ENCODE data around the gene LZIC.

DNA sequence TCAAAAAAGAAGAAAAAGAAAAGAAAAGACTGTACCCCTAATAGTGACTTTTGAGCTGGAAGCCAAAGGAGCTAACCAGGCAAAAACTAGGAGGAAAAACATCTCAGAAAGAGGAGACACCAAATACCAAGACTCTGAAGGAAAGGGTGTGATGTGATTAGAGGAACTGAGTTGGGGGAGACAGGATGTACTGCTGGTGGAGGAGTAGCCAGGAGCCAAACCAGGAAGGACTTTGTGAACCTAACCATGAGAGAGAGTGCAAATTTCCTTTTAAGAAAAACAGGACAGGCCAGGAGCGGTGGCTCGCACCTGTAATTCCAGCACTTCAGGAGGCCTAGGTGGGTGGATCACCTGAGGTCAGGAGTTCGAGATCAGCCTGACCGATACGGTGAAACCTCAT is 49.7 kb upstream of the LZIC start:
- TF ChIP-seq CTCF (conservative IDR thresholded peaks at IDR 0.05 in 1 of 2, IDR thresholded peaks at IDR 0.05 in 1 of 2; ENCODE audit: low read depth in 1 of 2, low read length in 2 of 2) (no peak), EZH2 (IDR thresholded peaks at IDR 0.05; ENCODE audit: low read length, missing control alignments) (no peak)
